GM23338 (cell line): Measurements from ENCODE around the gene EPS8.

Source experiments
- ETS1 ChIP-seq: IDR thresholded peaks from 2 replicates; pipeline ENCODE4 v1.6.1; 2016; ENCODE audit warnings: antibody characterized with exemption
- EZH2 ChIP-seq: fragments of 200-600 bp; sonication (generic); IDR thresholded peaks from one replicate; pipeline ENCODE4 v1.8.0; 2017; ENCODE audit warnings: antibody characterized with exemption, mild to moderate bottlenecking, low read depth; ENCODE audit not compliant: unreplicated experiment
- JUNB ChIP-seq: IDR thresholded peaks from one replicate; pipeline ENCODE4 v1.6.1; 2016; ENCODE audit warnings: antibody characterized with exemption; ENCODE audit not compliant: unreplicated experiment
- POLR2AphosphoS5 ChIP-seq: IDR thresholded peaks from 2 replicates; pipeline ENCODE4 v1.6.1; 2016; ENCODE audit warnings: antibody characterized with exemption, low read depth
- REST ChIP-seq: IDR thresholded peaks from one replicate; pipeline ENCODE4 v1.6.1; 2018; ENCODE audit warnings: antibody characterized with exemption; ENCODE audit not compliant: unreplicated experiment
- TF ChIP-seq, protein P1 (sequence below), 2 experiments: fragments of 200-600 bp in 1 of 2; sonication (generic) in 1 of 2; conservative IDR thresholded peaks; 2 replicates each; pipeline versions ENCODE4 v1.5.1 to v1.6.1; 2016 to 2017; ENCODE audit warnings: antibody characterized with exemption in 2 of 2, low read depth in 2 of 2, mild to moderate bottlenecking in 2 of 2, moderate library complexity in 1 of 2

GRCh38 chr12:15697201-15697600 is 92.0 kb downstream of the EPS8 start:
- TF ChIP-seq, protein P1, sequence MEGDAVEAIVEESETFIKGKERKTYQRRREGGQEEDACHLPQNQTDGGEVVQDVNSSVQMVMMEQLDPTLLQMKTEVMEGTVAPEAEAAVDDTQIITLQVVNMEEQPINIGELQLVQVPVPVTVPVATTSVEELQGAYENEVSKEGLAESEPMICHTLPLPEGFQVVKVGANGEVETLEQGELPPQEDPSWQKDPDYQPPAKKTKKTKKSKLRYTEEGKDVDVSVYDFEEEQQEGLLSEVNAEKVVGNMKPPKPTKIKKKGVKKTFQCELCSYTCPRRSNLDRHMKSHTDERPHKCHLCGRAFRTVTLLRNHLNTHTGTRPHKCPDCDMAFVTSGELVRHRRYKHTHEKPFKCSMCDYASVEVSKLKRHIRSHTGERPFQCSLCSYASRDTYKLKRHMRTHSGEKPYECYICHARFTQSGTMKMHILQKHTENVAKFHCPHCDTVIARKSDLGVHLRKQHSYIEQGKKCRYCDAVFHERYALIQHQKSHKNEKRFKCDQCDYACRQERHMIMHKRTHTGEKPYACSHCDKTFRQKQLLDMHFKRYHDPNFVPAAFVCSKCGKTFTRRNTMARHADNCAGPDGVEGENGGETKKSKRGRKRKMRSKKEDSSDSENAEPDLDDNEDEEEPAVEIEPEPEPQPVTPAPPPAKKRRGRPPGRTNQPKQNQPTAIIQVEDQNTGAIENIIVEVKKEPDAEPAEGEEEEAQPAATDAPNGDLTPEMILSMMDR (conservative IDR thresholded peaks at IDR 0.05; ENCODE audit: low read depth in 2 of 2) = no peak
- TF ChIP-seq EZH2 (no peak), POLR2AphosphoS5 (no peak), ETS1 (no peak), REST (no peak), JUNB (no peak)
